ENCODE results near the gene RAD52. TPM values are rescaled to one million over a fixed set of nuclear protein-coding genes. Genes with fewer than 3 reads are reported as not detected.

RAD52 gene
- 15.3 and 18.2 TPM in 2 replicates for total RNA-seq (2021)
- long read RNA-seq, partial matches to known transcripts, result 1 of 28 reads
- long read RNA-seq, other reads (novel, unspliced or antisense), result 23 of 28 reads

GRCh38 chr12:949453-950191 is at the start of gene RAD52:
RAD52 (minus strand) TSS chr12:949694; CDS start chr12:933058, 16,636 bp downstream.
- Histone ChIP-seq H3K27ac (ENCODE audit: insufficient read length, low read depth, low read length) (peak within 1 kb of the TSS; percentile 75), H2BK15ac (ENCODE audit: low read depth, low read length) (no peak within 1 kb of the TSS), H3K23me2 (ENCODE audit: insufficient read length, low read depth, low read length, poor library complexity, severe bottlenecking) (no peaks in the 10 kb centered on the region), H3K14ac (ENCODE audit: insufficient read depth, low read length) (peak within 1 kb of the TSS; percentile 96), H3K79me2 (ENCODE audit: insufficient read depth, low read length) (peaks cover 3% of the 10 kb centered on the region; the same call in 1 of the 2 replicates), H3K4ac (ENCODE audit: low read depth, low read length) (no peak within 1 kb of the TSS), H2AK5ac (ENCODE audit: insufficient read length, low read length) (no peak within 1 kb of the TSS), H2BK5ac (ENCODE audit: insufficient read length, low read length) (no peak within 1 kb of the TSS), H3K27me3 (ENCODE audit: insufficient read depth, low read length) (no peaks in the 10 kb centered on the region), H2AFZ (ENCODE audit: low read length) (no peak within 1 kb of the TSS), H3K4me1 (ENCODE audit: insufficient read depth, low read length) (no peaks in the 10 kb centered on the region; the same call in 1 of the 2 replicates), H3K56ac (ENCODE audit: insufficient read length, low read depth, low read length) (no peak within 1 kb of the TSS), H3K18ac (ENCODE audit: insufficient read length, low read depth, low read length) (peak within 1 kb of the TSS; percentile 92), H4K8ac (replicated peaks; ENCODE audit: insufficient read length, low read depth, low read length) (no peak within 1 kb of the TSS), H3K79me1 (ENCODE audit: insufficient read depth, low read depth, low read length, poor library complexity, severe bottlenecking) (no peaks in the 10 kb centered on the region), H3K4me2 (ENCODE audit: insufficient read depth, insufficient read length, low read length) (peak within 1 kb of the TSS; percentile 72), H2BK12ac (ENCODE audit: insufficient read length, low read depth, low read length) (no peak within 1 kb of the TSS), H3T11ph (ENCODE audit: low read length) (no peak within 1 kb of the TSS), H3K9ac (ENCODE audit: extremely low read depth, insufficient read length, low read length) (peak within 1 kb of the TSS; percentile 93), H2BK20ac (ENCODE audit: low read depth, low read length, poor library complexity, severe bottlenecking) (no peak within 1 kb of the TSS), H4K5ac (ENCODE audit: insufficient read length, low read depth, low read length) (peak within 1 kb of the TSS; percentile 18), H2BK120ac (ENCODE audit: low read depth, low read length, poor library complexity, severe bottlenecking) (no peak within 1 kb of the TSS), H4K20me1 (ENCODE audit: control insufficient read depth, insufficient read depth, insufficient read length) (no peaks in the 10 kb centered on the region), H3K23ac (ENCODE audit: insufficient read length, low read depth, low read length) (no peak within 1 kb of the TSS), H4K91ac (ENCODE audit: insufficient read length, low read depth, low read length) (no peak within 1 kb of the TSS), H3K9me3 (ENCODE audit: control insufficient read depth, low read depth, low read length) (no peaks in the 10 kb centered on the region)
- TF ChIP-seq CTCF (conservative IDR thresholded peaks at IDR 0.05), result peak; percentile 99
- DNase-seq, result peak; percentile 100
- Mint-ChIP-seq H3K27me3 (ENCODE audit: low read depth) (no peaks in the 10 kb centered on the region), H3K27ac (peak within 1 kb of the TSS; percentile 99), H3K9me3 (peaks cover 0 to 6% of the 10 kb centered on the region in 2 experiments; a peak in 2 of 5 replicates), H3K36me3 (ENCODE audit: insufficient read depth in 1 of 3, low read depth in 3 of 3) (peaks cover 4 to 13% (median 5%) of the 10 kb centered on the region in 3 experiments; a peak in 4 of 7 replicates), H3K4me1 (peaks cover 3 to 10% of the 10 kb centered on the region in 2 experiments; a peak in 3 of 4 replicates), H3K4me3 (peak within 1 kb of the TSS; percentile 97 to 99)
- WGBS (ENCODE audit: extremely low coverage, insufficient read length, low lambda C conversion rate), result no CpG with 5 or more reads among the region's 58 CpGs
